ENCODE data around the gene MT1HL1.

The MT1HL1 gene

DNA sequence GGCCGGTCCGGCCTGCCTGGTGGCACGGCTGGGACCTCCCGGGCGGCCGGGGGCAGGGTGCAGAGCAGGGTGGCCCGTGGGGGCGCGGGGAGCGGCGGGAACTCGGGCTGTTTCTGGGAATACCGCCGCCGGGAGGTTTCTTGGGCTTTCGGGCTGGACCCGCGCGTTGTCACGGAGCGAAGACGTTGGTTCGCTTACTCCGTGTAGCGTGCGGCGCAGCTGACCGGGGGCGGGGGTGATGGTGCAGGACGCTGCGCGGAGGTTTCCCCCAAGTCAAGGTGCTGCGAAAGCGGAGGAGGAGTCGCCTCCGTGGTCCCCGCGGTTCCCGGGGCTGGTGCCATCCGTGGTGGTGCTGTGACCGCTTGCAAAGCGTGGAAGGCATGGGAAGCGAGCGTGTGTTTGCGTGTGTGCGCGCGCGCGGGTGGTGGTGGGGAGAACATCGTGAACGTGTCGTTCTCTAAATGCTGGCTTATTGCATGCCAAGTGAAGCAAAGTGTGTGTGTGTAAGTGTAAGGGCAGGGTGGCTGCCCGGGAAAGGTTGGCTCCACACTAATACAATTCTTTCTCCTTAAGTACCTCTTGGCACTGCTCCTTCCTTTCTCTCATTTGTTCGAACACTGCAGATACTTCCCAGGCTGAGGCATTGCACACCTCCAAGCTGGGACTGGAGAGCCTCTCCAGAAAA lies 38.8 kb upstream of the MT1HL1 start:
- TF ChIP-seq, protein P1, sequence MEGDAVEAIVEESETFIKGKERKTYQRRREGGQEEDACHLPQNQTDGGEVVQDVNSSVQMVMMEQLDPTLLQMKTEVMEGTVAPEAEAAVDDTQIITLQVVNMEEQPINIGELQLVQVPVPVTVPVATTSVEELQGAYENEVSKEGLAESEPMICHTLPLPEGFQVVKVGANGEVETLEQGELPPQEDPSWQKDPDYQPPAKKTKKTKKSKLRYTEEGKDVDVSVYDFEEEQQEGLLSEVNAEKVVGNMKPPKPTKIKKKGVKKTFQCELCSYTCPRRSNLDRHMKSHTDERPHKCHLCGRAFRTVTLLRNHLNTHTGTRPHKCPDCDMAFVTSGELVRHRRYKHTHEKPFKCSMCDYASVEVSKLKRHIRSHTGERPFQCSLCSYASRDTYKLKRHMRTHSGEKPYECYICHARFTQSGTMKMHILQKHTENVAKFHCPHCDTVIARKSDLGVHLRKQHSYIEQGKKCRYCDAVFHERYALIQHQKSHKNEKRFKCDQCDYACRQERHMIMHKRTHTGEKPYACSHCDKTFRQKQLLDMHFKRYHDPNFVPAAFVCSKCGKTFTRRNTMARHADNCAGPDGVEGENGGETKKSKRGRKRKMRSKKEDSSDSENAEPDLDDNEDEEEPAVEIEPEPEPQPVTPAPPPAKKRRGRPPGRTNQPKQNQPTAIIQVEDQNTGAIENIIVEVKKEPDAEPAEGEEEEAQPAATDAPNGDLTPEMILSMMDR (IDR thresholded peaks at IDR 0.05; ENCODE audit: low read length, missing control alignments): no peak
- H3K4me3 ChIP-seq (replicated peaks; ENCODE audit: low read depth, low read length): no peak overlapping the region
- DNase-seq (ENCODE audit: low read depth): no peak

- no peak overlapping the region for H3K4me3 ChIP-seq (replicated peaks; ENCODE audit: low read depth, low read length)
- TF ChIP-seq, protein P1 (IDR thresholded peaks at IDR 0.05; ENCODE audit: low read length, missing control alignments): no peak
- no peak for DNase-seq (ENCODE audit: low read depth)
Observed at GRCh38 chr1:237042526-237042891, 38.3 kb upstream of the MT1HL1 start.

GRCh38 chr1:237041795-237042525 lies 37.7 kb upstream of the MT1HL1 start, which contains the start of gene RYR2:
Gene RYR2 (plus strand): TSS chr1:237042184. CDS start chr1:237042522, 338 bp downstream.
- TF ChIP-seq, protein P1 (IDR thresholded peaks at IDR 0.05; ENCODE audit: low read length, missing control alignments): no peak
- no peak within 1 kb of the TSS for H3K4me3 ChIP-seq (replicated peaks; ENCODE audit: low read depth, low read length)
- no peak for DNase-seq (ENCODE audit: low read depth)

DNA sequence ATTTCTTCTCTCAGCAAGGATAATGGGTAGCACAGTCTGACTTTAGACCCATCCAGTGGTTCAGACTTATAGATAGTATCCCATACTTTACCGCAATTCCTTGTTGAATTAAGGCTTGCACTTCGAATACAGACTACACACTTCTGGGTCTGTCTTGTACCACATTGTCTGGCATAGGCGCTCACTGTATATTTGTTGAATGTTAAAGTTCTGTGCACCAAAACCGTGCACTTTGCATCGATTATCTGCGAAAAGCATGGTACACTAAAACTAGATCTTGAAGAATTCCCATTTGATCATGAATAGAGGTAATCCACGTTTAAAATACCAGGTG lies 37.2 kb upstream of the MT1HL1 start:
- TF ChIP-seq, protein P1 (IDR thresholded peaks at IDR 0.05; ENCODE audit: low read length, missing control alignments): no peak
- no peak for DNase-seq (ENCODE audit: low read depth)
- H3K4me3 ChIP-seq (replicated peaks; ENCODE audit: low read depth, low read length): no peak overlapping the region

- TF ChIP-seq, protein P1 (IDR thresholded peaks at IDR 0.05; ENCODE audit: low read length, missing control alignments): no peak
- DNase-seq (ENCODE audit: low read depth): no peak
- H3K4me3 ChIP-seq (replicated peaks; ENCODE audit: low read depth, low read length): no peak overlapping the region
Observed at GRCh38 chr1:237040823-237041222, 36.6 kb upstream of the MT1HL1 start.

- no peak overlapping the region for H3K4me3 ChIP-seq (replicated peaks; ENCODE audit: low read depth, low read length)
- TF ChIP-seq, protein P1 (IDR thresholded peaks at IDR 0.05; ENCODE audit: low read length, missing control alignments): no peak
- no peak for DNase-seq (ENCODE audit: low read depth)
Observed at GRCh38 chr1:237038211-237038610, 34.0 kb upstream of the MT1HL1 start.

Data from fibroblast of pulmonary artery (primary cell).